Measurements from ENCODE around the gene BIRC7. TPM values are rescaled to one million over a fixed set of nuclear protein-coding genes. Genes with fewer than 3 reads are reported as not detected.

The BIRC7 gene
- polyA plus RNA-seq, 3 donors, result 0.21 TPM; not detected in 2

DNA sequence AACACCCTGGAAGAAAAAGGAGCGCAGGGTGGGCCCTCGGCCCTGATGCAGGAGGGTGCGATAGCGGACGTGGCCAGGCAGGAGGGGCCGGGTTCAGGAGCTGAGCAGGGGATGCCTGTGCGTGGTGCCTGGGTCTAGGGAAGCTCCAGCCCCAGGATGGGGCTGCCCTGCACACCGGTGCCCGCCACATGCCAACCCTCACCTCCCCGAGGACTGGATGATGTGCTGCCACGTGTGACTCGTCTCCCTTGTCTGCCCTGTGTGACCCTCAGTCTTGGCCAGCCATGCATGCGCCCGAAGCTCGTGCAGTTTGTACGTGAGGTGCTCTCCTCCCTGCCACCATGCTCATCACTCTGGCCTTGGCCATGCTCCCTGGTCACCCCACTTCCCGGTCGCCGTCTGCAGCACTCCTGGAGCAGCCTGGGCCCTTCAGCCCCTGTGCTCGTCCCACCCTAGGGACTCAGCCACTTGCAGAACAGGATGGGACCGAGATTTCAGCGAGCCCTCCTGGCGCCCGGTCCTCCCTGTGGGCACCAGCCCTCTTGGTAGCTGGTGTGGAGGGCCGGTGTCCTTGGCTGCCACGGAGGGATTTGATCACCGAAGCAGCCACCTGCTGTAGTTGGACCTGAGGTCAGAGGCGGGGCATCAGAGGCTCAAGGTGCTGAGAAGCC, 53.0 kb downstream of the BIRC7 start:
- Histone ChIP-seq H3K4me3 (replicated peaks in 1 of 3; ENCODE audit: low read depth in 2 of 3, low read length in 3 of 3) (no peak overlapping the region), H3K4me1 (ENCODE audit: control insufficient read depth in 1 of 2, insufficient read depth in 2 of 2, low read length in 2 of 2) (no peaks in the 10 kb centered on the region), H2AFZ (ENCODE audit: insufficient read depth, low read depth, low read length, poor library complexity, severe bottlenecking) (no peak overlapping the region), H4K20me1 (ENCODE audit: insufficient read depth, low read length) (peaks cover 9% of the 10 kb centered on the region), H3K9ac (ENCODE audit: insufficient read depth, low read length, poor library complexity, severe bottlenecking) (no peak overlapping the region), H3K36me3 (replicated peaks in 1 of 2; ENCODE audit: control insufficient read depth in 1 of 2, insufficient read depth in 2 of 2, low read length in 2 of 2) (peaks cover 44 to 53% of the 10 kb centered on the region in 2 donors), H3K79me2 (ENCODE audit: insufficient read depth, low read length) (no peaks in the 10 kb centered on the region), H3K27me3 (ENCODE audit: control insufficient read depth in 2 of 2, insufficient read depth in 2 of 2, low read length in 2 of 2) (no peaks in the 10 kb centered on the region), H3K9me3 (replicated peaks in 1 of 2; ENCODE audit: control insufficient read depth in 1 of 2, insufficient read depth in 1 of 2, low read length in 2 of 2) (no peaks in the 10 kb centered on the region), H3K4me2 (replicated peaks; ENCODE audit: extremely low read depth, low read length, poor library complexity, severe bottlenecking) (no peak overlapping the region), H3K27ac (ENCODE audit: low read depth in 1 of 2, low read length in 2 of 2) (no peak overlapping the region)
- no peak overlapping the region for H3K4me3 Mint-ChIP-seq
- peak overlapping the region in 1 of 7 donors; percentile 27 for H3K27ac Mint-ChIP-seq
- TF ChIP-seq, protein P1, sequence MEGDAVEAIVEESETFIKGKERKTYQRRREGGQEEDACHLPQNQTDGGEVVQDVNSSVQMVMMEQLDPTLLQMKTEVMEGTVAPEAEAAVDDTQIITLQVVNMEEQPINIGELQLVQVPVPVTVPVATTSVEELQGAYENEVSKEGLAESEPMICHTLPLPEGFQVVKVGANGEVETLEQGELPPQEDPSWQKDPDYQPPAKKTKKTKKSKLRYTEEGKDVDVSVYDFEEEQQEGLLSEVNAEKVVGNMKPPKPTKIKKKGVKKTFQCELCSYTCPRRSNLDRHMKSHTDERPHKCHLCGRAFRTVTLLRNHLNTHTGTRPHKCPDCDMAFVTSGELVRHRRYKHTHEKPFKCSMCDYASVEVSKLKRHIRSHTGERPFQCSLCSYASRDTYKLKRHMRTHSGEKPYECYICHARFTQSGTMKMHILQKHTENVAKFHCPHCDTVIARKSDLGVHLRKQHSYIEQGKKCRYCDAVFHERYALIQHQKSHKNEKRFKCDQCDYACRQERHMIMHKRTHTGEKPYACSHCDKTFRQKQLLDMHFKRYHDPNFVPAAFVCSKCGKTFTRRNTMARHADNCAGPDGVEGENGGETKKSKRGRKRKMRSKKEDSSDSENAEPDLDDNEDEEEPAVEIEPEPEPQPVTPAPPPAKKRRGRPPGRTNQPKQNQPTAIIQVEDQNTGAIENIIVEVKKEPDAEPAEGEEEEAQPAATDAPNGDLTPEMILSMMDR (IDR thresholded peaks at IDR 0.05), result no peak
- H3K9me3 Mint-ChIP-seq, result no peaks in the 10 kb centered on the region
- peaks cover 6% of the 10 kb centered on the region for H3K4me1 Mint-ChIP-seq
- intact Hi-C loops (cut with micrococcal nuclease), result no loop called here
- peaks cover 27 to 46% of the 10 kb centered on the region in 2 donors for H3K36me3 Mint-ChIP-seq
- DNase-seq, result no peak
- 95% methylated on average over 27 of the region's 28 CpGs for WGBS (ENCODE audit: insufficient coverage)
- peaks cover 0 to 9% (median 2%) of the 10 kb centered on the region in 3 donors for H3K27me3 Mint-ChIP-seq (ENCODE audit: low read depth in 3 of 3)

DNA sequence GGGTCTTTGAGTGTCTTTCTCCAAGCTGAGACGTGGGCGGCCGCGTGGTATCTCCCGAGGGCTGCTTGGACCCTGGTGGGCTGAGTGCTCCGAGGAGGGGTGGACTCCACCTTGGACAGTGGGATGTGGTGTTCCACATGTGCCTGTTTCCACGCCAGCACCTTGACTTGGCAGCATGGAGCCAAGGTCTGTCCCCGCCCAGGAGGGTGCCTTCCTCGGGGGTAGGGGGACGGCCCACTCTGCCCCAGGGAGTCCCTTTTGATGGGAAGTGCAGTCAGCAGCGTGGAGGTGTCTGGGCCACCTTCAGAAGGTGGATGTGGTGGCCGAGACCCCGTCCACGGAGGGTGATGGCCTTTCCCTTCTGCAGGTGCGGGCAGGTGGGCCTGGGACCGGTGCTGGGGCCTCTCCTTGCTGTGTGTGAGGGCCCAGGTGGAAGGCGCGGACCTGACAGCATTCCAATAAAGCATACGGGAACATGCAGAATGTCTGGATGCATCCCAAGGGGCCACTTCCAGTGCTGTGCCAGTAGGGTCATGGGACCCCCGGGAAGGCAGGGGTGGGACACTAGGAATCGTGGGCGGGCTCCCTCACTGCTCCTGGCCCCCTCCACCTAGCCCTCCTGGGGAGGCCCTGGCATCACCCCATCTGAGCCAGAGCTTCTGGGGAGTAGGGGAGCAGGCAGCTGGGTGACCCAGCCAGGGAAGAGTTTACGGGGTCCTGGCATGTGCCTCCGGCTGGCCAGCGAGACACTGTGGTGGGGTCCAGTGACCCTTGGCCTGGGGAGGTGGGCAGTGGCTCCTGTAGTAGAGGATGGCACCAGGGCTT, 53.8 kb downstream of the BIRC7 start:
- no peak overlapping the region for H3K4me3 Mint-ChIP-seq

More for the DNA sequence above, 53.8 kb downstream of the BIRC7 start:
- Mint-ChIP-seq H3K4me1 (peaks cover 3% of the 10 kb centered on the region), H3K27ac (no peak overlapping the region), H3K27me3 (ENCODE audit: low read depth in 3 of 3) (peaks cover 3 to 14% (median 6%) of the 10 kb centered on the region in 3 donors), H3K36me3 (peaks cover 27 to 43% of the 10 kb centered on the region in 2 donors), H3K9me3 (no peaks in the 10 kb centered on the region)
- TF ChIP-seq, protein P1 (IDR thresholded peaks at IDR 0.05), result no peak
- WGBS (ENCODE audit: insufficient coverage), result 96% methylated on average over 19 of the region's 25 CpGs
- Histone ChIP-seq H3K27me3 (ENCODE audit: control insufficient read depth in 2 of 2, insufficient read depth in 2 of 2, low read length in 2 of 2) (no peaks in the 10 kb centered on the region), H3K4me2 (replicated peaks; ENCODE audit: extremely low read depth, low read length, poor library complexity, severe bottlenecking) (no peak overlapping the region), H3K36me3 (replicated peaks in 1 of 2; ENCODE audit: control insufficient read depth in 1 of 2, insufficient read depth in 2 of 2, low read length in 2 of 2) (peaks cover 39 to 45% of the 10 kb centered on the region in 2 donors), H4K20me1 (ENCODE audit: insufficient read depth, low read length) (peaks cover 9% of the 10 kb centered on the region), H2AFZ (ENCODE audit: insufficient read depth, low read depth, low read length, poor library complexity, severe bottlenecking) (no peak overlapping the region), H3K4me3 (replicated peaks in 1 of 3; ENCODE audit: low read depth in 2 of 3, low read length in 3 of 3) (no peak overlapping the region), H3K4me1 (ENCODE audit: control insufficient read depth in 1 of 2, insufficient read depth in 2 of 2, low read length in 2 of 2) (no peaks in the 10 kb centered on the region), H3K27ac (ENCODE audit: low read depth in 1 of 2, low read length in 2 of 2) (no peak overlapping the region), H3K79me2 (ENCODE audit: insufficient read depth, low read length) (no peaks in the 10 kb centered on the region), H3K9me3 (replicated peaks in 1 of 2; ENCODE audit: control insufficient read depth in 1 of 2, insufficient read depth in 1 of 2, low read length in 2 of 2) (no peaks in the 10 kb centered on the region), H3K9ac (ENCODE audit: insufficient read depth, low read length, poor library complexity, severe bottlenecking) (no peak overlapping the region)
- no peak for DNase-seq
- intact Hi-C loops (cut with micrococcal nuclease), result no loop called here

Small RNAs within 50 kb of the gene (small RNA-seq; reads per million reads assigned to genes)
- gene MIR3196 (ENCODE audit: insufficient read length, low read depth) (not detected), gene MIR4326 (ENCODE audit: insufficient read length, low read depth) (not detected)

Other genes starting within 250 kb of the BIRC7 start
- not detected for gene BHLHE23, start 228.9 kb upstream of the BIRC7 start, polyA plus RNA-seq
- 10 to 100 TPM; 18.0 to 33.4 (median 25.9) TPM for gene YTHDF1, start 19.8 kb upstream of the BIRC7 start, polyA plus RNA-seq
- gene NKAIN4, start 18.6 kb downstream of the BIRC7 start, polyA plus RNA-seq, result not detected
- 10 to 100 TPM; 11.2 to 99.8 (median 14.1) TPM for gene ARFGAP1, start 36.9 kb downstream of the BIRC7 start, polyA plus RNA-seq
- gene COL20A1, start 57.3 kb downstream of the BIRC7 start, polyA plus RNA-seq, result not detected
- not detected for gene CHRNA4, start 125.4 kb downstream of the BIRC7 start, polyA plus RNA-seq
- not detected for gene KCNQ2, start 236.8 kb downstream of the BIRC7 start, polyA plus RNA-seq

Data from CD14-positive monocyte (primary cell).